Fibroblast of lung (primary cell): ENCODE measurements around the gene TSTD2.

Experiments used
- CTCF ChIP-seq, 2 donors: IDR thresholded peaks in 1 of 2; conservative IDR thresholded peaks in 1 of 2; 1 replicate in 1 of 2; 2 replicates in 1 of 2; pipeline ENCODE4 v1.5.1; 2011 to 2012; ENCODE audit warnings: low read length in 2 of 2, control low read depth in 1 of 2, inconsistent platforms in 1 of 2, low read depth in 1 of 2, mild to moderate bottlenecking in 1 of 2
- EZH2 ChIP-seq: IDR thresholded peaks from 2 replicates; pipeline ENCODE4 v1.5.1; 2012; ENCODE audit warnings: low read length, control low read depth, mild to moderate bottlenecking; ENCODE audit errors: missing control alignments

GRCh38 chr9:97567182-97567893, 65.8 kb downstream of the TSTD2 start:
- TF ChIP-seq CTCF (conservative IDR thresholded peaks at IDR 0.05 in 1 of 2, IDR thresholded peaks at IDR 0.05 in 1 of 2; ENCODE audit: low read depth in 1 of 2, low read length in 2 of 2) (no peak), EZH2 (no peak)
